T47D (cell line): ENCODE measurements around the gene CDKL1.

Source experiments
- DNase-seq, 2 experiments: peaks; one replicate each; pipeline versions ENCODE4 v3.0.0 to v3.0.0-alpha.2; 2011 to 2012; ENCODE audit warnings: low read depth in 1 of 2, low spot score in 1 of 2
- JUND ChIP-seq: IDR thresholded peaks from 2 replicates; pipeline ENCODE4 v1.6.1; 2012; ENCODE audit warnings: low read depth
- in situ Hi-C: cut with HindIII; loops from 2 replicates; pipeline ENCODE4 v1.10.0; 2016; ENCODE audit warnings: low sequenced_read_pairs, low pct_unique_long_range_greater_than_20kb

CDKL1 gene

DNA sequence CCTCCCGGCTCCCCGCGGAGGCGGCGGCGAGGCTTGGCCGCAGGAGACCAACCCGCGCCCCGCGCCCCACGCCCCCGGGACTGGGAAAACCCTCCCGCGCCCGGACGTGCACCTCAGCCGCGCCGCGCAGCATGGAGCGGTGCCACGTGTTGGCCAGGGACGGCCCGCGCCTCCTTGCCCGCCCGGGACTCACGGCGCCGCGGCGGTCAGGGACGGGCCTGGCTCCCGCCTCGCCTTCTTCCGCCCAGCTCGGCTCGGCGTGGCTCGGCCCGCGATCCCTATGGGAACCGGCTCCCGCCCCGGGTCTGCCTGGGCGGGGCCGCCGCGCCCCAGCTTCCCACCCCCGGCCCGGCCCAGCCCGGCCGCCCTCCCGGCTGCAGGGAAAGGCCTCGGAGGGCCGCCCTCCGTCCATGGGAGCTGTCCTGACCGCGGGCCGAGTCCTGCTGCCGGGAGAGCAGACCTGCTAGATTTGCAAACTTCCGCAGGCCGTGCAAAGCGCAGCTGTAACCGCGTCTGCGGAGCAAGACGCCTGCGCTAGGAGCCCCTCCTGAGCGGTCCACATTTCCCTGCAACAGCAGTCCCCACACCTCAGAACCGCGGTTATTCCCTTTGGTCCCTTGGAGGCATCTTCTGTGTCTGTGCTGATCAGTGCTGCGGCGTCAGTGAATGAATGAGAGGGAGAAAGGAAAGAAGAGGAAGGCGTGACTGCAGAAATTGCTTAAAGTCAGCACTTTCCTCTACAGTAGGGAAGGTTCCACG lies at the start of gene CDKL1:
CDKL1 (minus strand) TSS at position 251 of the 759 bp plus-strand sequence. CDS start 1,013 bp downstream, outside the sequence.
- DNase-seq: peak; percentile 70 to 74
- no peak for TF ChIP-seq JUND
- in situ Hi-C loops: no loop called here

DNA sequence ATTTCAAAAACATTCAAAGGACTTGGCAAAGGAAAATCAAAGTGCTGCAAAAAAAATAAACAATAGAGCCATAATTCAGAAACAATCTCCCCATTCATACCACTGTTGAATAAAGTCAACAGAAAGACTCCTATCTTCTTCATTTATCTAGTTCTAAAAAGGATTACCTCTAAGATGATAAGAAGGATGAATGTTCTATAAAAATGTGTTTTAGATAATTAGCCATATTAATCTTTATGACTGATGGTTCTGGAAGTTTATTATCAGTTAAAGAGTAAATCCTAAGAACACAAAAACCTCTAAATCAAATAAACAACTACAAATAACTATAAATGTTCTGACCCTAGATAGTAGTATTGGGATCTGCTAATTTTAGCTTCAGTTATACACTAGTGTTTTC lies 37.8 kb upstream of the CDKL1 start:
- DNase-seq: no peak
- no peak for TF ChIP-seq JUND
- in situ Hi-C loops: no loop called here

DNA sequence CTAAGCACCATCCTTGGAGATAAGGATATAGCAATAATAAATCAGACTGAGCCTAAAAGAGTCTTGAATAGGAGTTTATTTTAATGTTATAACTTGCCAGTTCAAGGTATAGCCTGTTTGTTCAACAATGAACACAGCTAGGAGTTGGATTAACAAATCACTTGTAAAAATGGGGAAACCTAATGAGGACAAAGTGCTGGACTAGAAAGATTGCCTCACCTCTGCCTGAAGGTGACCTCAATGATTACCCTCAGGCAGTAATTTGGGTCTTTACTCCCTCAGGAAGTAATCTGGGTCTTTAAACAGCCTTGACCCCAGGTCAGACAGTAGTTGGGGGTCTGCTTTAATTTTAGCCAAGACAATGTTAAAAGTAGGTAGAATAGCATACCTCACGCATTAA lies 35.5 kb upstream of the CDKL1 start:
- in situ Hi-C loops: no loop called here
- DNase-seq: no peak
- TF ChIP-seq JUND: no peak

DNA sequence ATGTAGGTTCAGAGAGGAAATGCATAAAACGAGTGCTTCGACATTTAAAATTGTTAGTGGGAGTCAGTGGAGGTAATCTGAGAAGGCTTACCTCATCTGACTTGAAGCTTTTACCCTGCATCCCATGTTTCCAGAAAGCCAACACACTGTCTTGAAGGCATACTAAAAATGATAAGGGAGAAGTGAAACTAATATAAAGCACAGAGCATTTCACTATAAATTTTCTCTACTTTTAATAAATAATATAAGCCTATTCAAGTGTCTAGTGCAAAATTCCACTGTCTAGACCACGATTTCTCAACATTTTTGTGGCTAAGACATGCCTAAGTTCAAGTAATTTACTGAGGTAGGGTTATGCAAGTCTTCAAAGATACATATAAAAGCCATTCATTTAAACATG lies 29.1 kb upstream of the CDKL1 start:
- no peak for DNase-seq
- TF ChIP-seq JUND: no peak
- in situ Hi-C loops: no loop called here

DNA sequence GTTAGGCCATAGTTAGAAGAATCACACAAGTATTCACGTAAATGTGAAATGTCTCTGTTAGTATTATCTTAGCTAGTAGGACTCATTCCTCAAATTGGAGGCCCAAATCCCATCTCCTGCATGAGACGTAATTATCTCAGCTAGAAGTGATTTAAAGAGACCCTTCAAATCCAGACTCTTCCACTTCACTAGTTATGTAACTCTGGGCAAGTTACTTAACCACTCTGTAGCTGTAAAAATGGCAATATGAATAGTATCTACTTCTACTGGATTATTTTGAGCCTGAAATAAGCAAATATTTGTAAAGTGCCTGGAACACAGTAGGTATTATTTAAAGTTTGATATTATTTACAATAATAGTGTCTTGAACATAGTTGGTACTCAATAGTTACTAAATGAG lies 28.4 kb upstream of the CDKL1 start:
- in situ Hi-C loops: no loop called here
- TF ChIP-seq JUND: no peak
- DNase-seq: no peak

DNA sequence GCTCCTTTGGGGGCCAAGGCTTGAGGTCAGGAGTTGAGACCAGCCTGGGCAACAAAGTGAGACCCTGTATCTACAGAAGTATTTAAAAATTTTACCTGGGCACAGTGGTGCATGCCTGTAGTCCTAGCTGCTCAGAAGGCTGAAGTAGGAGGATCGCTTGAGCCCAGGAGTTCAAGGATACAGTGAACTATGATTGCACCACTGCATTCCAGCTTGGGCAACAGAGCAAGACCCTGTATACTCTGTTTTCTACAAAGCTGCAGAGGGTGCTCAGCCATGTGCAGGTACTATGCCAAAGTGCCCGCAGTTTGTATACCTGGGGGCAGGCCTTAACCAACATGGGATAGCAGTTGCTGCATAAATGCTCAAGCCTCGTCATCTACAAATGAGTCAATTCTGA lies 26.8 kb upstream of the CDKL1 start:
- no peak for TF ChIP-seq JUND
- in situ Hi-C loops: no loop called here
- no peak for DNase-seq

DNA sequence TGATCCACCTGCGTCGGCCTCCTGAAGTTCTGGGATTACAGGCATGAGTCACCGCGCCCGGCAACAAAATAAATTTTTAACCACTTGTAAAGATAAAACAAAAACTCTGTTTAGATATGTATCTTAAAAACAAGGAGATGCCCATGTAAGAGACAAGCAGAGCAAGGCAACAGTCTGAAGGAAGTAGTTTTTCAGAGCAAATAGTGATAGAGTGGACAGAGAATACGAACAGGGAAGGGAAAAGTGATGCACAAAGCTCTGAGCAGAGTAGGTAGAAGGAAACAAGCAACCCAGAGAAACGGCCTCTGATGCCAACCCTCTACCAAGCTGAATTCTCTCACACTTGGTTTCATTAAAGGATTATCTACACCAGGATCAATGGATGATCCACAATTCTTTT lies 24.8 kb upstream of the CDKL1 start:
- TF ChIP-seq JUND: no peak
- no peak for DNase-seq
- in situ Hi-C loops: no loop called here

DNA sequence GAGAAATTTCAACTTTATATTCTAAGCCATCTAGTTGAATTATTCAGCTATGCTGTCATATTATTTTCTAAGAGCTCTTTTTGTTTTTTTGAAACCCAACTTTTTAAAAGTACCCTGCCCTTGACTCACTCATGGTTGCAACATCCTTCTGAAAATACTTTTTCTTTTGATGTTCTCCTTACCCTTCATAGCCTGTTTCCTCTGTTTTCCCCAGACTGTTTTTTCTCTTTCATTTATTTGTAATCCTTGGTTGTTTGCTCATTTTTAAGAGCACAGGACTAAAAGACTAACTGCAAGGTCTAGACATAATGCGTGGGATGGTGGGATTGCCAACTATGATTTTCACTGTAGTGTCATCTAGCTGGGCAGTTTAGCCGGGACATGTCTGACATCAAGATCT lies 21.2 kb upstream of the CDKL1 start:
- in situ Hi-C loops: no loop called here
- no peak for TF ChIP-seq JUND
- no peak for DNase-seq

DNA sequence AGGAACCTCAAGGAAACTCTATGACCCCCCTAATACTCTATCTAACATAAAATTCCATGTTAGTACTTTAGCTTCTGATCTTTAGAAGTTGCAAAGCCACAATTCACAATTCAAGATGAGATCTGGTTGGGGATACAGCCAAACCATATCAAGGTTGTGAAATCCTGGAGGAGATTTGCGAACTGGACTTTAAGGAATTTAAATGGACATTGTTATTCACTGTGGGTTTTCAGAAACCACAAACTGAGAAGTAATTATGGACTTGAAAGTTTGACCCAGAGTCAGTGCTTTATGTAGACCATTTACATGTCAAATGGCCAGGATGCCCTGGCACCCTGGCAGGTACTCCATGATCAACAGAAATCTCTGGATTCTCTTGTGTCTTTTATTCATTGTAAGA lies 14.2 kb upstream of the CDKL1 start:
- TF ChIP-seq JUND: no peak
- in situ Hi-C loops: no loop called here
- DNase-seq: no peak

DNA sequence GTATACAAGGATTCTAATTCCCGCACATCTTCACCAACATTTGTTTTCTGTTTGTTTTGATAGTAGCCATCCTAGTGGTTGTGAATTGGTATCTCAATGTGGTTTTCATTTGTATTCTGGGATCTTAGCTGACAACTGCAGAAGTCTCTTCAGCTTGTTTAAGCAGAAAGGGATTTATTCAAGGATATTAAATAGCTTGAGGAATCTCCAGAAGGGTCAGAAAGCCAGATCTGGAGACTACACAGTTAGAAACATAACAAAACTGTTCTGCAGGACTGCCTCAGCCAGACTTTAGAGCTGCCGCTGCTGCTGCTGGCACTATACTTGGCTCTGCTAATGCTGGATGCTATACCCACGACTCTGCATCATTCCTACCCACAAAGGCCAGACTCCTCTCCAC lies 13.4 kb upstream of the CDKL1 start:
- DNase-seq: no peak
- TF ChIP-seq JUND: no peak
- in situ Hi-C loops: no loop called here

DNA sequence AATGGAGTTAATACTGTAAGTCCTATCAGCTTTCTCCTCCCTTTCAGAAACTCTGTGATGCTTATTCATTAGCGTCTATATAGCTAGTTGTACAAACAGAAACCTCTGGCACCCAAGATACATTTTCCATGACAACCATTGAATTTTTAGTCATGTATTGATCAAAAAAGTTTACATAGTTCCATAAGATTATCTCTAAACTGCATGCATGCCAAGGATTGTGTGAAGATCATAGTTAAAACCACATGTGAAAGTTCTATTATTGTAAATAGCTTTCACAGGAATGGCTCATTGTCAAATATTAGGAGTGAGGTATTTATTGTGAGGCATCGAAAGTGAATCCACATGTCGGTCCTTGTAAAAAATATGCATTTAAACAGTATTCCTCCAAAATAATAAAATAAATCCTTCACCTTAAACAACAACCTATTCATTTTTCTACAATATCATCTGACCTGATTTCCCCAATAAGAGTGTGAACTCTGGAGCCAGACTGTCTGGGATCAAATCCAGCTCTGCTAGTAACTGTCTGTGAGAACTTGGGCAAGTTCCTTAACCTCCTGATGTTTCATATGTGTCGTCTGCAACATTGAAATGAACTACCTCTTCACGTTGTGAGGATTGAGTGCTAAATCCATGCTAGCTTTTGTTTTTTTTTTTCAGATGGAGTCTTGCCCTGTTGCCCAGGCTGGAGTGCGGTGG lies 10.6 kb upstream of the CDKL1 start:
- no peak for DNase-seq
- in situ Hi-C loops: no loop called here
- no peak for TF ChIP-seq JUND

DNA sequence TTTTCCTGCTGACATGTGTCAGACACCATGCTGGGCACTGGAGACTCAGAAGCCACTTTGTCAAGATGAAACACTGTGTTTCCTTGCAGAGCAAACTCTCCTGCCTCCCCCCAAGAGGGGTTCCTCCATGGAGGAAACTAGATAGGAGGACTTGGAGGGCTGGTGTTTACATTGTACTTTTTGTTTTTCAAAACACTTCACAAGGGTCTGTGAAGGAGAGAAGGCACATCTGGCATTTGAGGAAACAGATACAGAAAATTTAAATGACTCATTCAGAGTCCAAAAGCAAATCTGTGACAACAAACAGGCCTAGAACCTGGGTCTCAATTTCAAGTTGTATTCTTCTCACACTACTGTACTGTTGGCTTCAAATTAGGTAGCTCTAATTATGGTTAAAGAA lies 6.7 kb upstream of the CDKL1 start:
- no peak for TF ChIP-seq JUND
- in situ Hi-C loops: no loop called here
- no peak for DNase-seq

DNA sequence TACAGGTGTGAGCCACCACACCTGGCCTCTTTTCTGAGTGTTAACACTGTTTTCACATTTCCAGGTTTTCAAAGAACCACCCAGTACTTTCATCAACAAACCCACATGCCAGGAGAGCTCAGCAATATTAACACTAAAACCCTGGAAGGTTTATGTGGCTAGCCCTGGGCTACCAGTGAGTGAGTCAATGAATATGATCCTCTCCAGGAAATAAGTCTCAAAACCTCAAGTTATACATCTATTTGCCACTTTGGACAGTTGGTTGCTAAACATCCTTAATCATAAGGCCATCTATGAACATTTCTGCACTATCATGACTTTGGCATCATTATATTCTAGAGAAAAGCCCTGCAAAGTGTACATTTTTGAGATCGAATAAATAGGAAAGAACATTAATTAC lies 6.3 kb upstream of the CDKL1 start:
- TF ChIP-seq JUND: no peak

More for the DNA sequence above, 6.3 kb upstream of the CDKL1 start:
- DNase-seq: no peak
- in situ Hi-C loops: no loop called here
